Large intestine (tissue), 12 donors: ENCODE data around the gene IFI16. TPM values are rescaled to one million over a fixed set of nuclear protein-coding genes. Genes with fewer than 3 reads are reported as not detected.

Experiments
- DNase-seq, 2 donors: peaks; one replicate each; pipeline versions ENCODE4 v3.0.0 to v3.0.0-alpha.2; 2013
- H3K27ac ChIP-seq: one replicate; pipeline ENCODE4 v1.5.1; 2013; ENCODE audit warnings: low read length
- H3K27me3 ChIP-seq: 2 replicates; pipeline ENCODE4 v1.6.1; 2013; ENCODE audit warnings: low read length; ENCODE audit not compliant: control insufficient read depth, insufficient read depth
- H3K36me3 ChIP-seq: 2 replicates; pipeline ENCODE4 v1.6.1; 2013; ENCODE audit warnings: low read length; ENCODE audit not compliant: control insufficient read depth, insufficient read depth
- H3K4me1 ChIP-seq: one replicate; pipeline ENCODE4 v1.6.1; 2013; ENCODE audit warnings: low read length; ENCODE audit not compliant: control insufficient read depth, insufficient read depth
- H3K4me3 ChIP-seq: one replicate; pipeline ENCODE4 v1.5.1; 2013; ENCODE audit warnings: low read length
- H3K9me3 ChIP-seq: one replicate; pipeline ENCODE4 v1.6.1; 2013; ENCODE audit warnings: mild to moderate bottlenecking, low read depth, low read length, moderate library complexity; ENCODE audit not compliant: control insufficient read depth
- WGBS: methylation state at CpG from one replicate; pipeline ENCODE4 v1.1.5; 2013; ENCODE audit warnings: low lambda C conversion rate; ENCODE audit not compliant: insufficient coverage; 5-methylcytosine and 5-hydroxymethylcytosine counted together
- long read RNA-seq, 11 donors: transcript quantifications; one replicate each; lab custom pipeline, GENCODE V29; 2026
- polyA plus RNA-seq: library from polyadenylated mRNA; unstranded; fragments of 120-200 nt; gene quantifications from one replicate; pipeline ENCODE4 v1.2.1, GENCODE V29; 2013

The IFI16 gene
- 56.5 TPM for polyA plus RNA-seq
- long read RNA-seq, donor 1, partial matches to known transcripts: 0 of 4 reads
- long read RNA-seq, donor 1, other reads (novel, unspliced or antisense): 0 of 4 reads
- long read RNA-seq, donor 2, partial matches to known transcripts: 12 of 17 reads
- long read RNA-seq, donor 2, other reads (novel, unspliced or antisense): 0 of 17 reads
- long read RNA-seq, donor 3: 0 reads
- long read RNA-seq, donor 4: 0 reads
- long read RNA-seq, donor 5, partial matches to known transcripts: 0 of 6 reads
- long read RNA-seq, donor 5, other reads (novel, unspliced or antisense): 0 of 6 reads
- long read RNA-seq, donor 6, partial matches to known transcripts: 5 of 11 reads
- long read RNA-seq, donor 6, other reads (novel, unspliced or antisense): 0 of 11 reads
- long read RNA-seq, donor 7, partial matches to known transcripts: 7 of 8 reads
- long read RNA-seq, donor 7, other reads (novel, unspliced or antisense): 0 of 8 reads
- long read RNA-seq, donor 8, transcript IFI16-205 (11 exons, 2,704 nt): major isoform, 5 of 53 reads
- long read RNA-seq, donor 8, partial matches to known transcripts: 47 of 53 reads
- long read RNA-seq, donor 8, other reads (novel, unspliced or antisense): 0 of 53 reads
- long read RNA-seq, donor 9, transcript IFI16-205 (11 exons, 2,704 nt): major isoform, 5 of 8 reads
- long read RNA-seq, donor 9, partial matches to known transcripts: 0 of 8 reads
- long read RNA-seq, donor 9, other reads (novel, unspliced or antisense): 0 of 8 reads
- long read RNA-seq, donor 10, partial matches to known transcripts: 12 of 15 reads
- long read RNA-seq, donor 10, other reads (novel, unspliced or antisense): 0 of 15 reads
- long read RNA-seq, donor 11, partial matches to known transcripts: 15 of 19 reads
- long read RNA-seq, donor 11, other reads (novel, unspliced or antisense): 0 of 19 reads

- Histone ChIP-seq H3K27ac (peak within 1 kb of the TSS; percentile 96), H3K4me3 (peak within 1 kb of the TSS; percentile 56), H3K4me1 (peaks cover 16% of the 10 kb centered on the region), H3K36me3 (peaks cover 2% of the 10 kb centered on the region), H3K9me3 (no peaks in the 10 kb centered on the region), H3K27me3 (no peaks in the 10 kb centered on the region)
- peak; percentile 70 to 83 for DNase-seq
- WGBS: 0% methylated on average over 3 of the region's 5 CpGs
Observed at GRCh38 chr1:159009704-159010361, at the start of gene IFI16. Gene IFI16 (plus strand): TSS chr1:159009907. CDS start chr1:159014681, 4,774 bp downstream.

- DNase-seq: no peak
- H3K9me3 ChIP-seq: no peaks in the 10 kb centered on the region
Observed at GRCh38 chr1:158961178-158961577, 48.5 kb upstream of the IFI16 start.

GRCh38 chr1:158962983-158963382 lies 46.7 kb upstream of the IFI16 start:
- no CpG with 5 or more reads among the region's 5 CpGs for WGBS
- no peaks in the 10 kb centered on the region for H3K27me3 ChIP-seq

More at GRCh38 chr1:158961178-158961577, 48.5 kb upstream of the IFI16 start:
- Histone ChIP-seq H3K36me3 (no peaks in the 10 kb centered on the region), H3K27me3 (no peaks in the 10 kb centered on the region), H3K4me3 (no peak overlapping the region), H3K27ac (no peak overlapping the region), H3K4me1 (no peaks in the 10 kb centered on the region)
- no CpG with 5 or more reads among the region's 1 CpG for WGBS

GRCh38 chr1:158969166-158969565 lies 40.5 kb upstream of the IFI16 start:
- no peak overlapping the region for H3K4me3 ChIP-seq
- no peaks in the 10 kb centered on the region for H3K4me1 ChIP-seq
- no peak for DNase-seq
- no CpG with 5 or more reads among the region's 3 CpGs for WGBS
- no peaks in the 10 kb centered on the region for H3K27me3 ChIP-seq
- H3K27ac ChIP-seq: no peak overlapping the region
- no peaks in the 10 kb centered on the region for H3K9me3 ChIP-seq
- H3K36me3 ChIP-seq: no peaks in the 10 kb centered on the region

More at GRCh38 chr1:158962983-158963382, 46.7 kb upstream of the IFI16 start:
- DNase-seq: peak in 1 of 2 donors; percentile 1
- Histone ChIP-seq H3K36me3 (no peaks in the 10 kb centered on the region), H3K9me3 (no peaks in the 10 kb centered on the region), H3K27ac (no peak overlapping the region), H3K4me3 (no peak overlapping the region), H3K4me1 (no peaks in the 10 kb centered on the region)

- H3K4me3 ChIP-seq: no peak overlapping the region
- no peak overlapping the region for H3K27ac ChIP-seq
- H3K36me3 ChIP-seq: no peaks in the 10 kb centered on the region
- H3K4me1 ChIP-seq: no peaks in the 10 kb centered on the region
- no peaks in the 10 kb centered on the region for H3K27me3 ChIP-seq
- no peaks in the 10 kb centered on the region for H3K9me3 ChIP-seq
- 60% methylated on average over 1 of the region's 1 CpG for WGBS
- no peak for DNase-seq
Observed at GRCh38 chr1:158969855-158970254, 39.9 kb upstream of the IFI16 start.

- Histone ChIP-seq H3K36me3 (no peaks in the 10 kb centered on the region), H3K27me3 (no peaks in the 10 kb centered on the region), H3K27ac (no peak overlapping the region), H3K4me1 (no peaks in the 10 kb centered on the region), H3K4me3 (no peak overlapping the region), H3K9me3 (no peaks in the 10 kb centered on the region)
- DNase-seq: peak in 1 of 2 donors; percentile 6
Observed at GRCh38 chr1:158972841-158973240, 36.9 kb upstream of the IFI16 start.

GRCh38 chr1:158976219-158976618 lies 33.5 kb upstream of the IFI16 start:
- Histone ChIP-seq H3K9me3 (no peaks in the 10 kb centered on the region), H3K4me1 (no peaks in the 10 kb centered on the region), H3K27me3 (no peaks in the 10 kb centered on the region), H3K27ac (no peak overlapping the region), H3K4me3 (no peak overlapping the region), H3K36me3 (no peaks in the 10 kb centered on the region)
- no peak for DNase-seq
- no CpG with 5 or more reads among the region's 4 CpGs for WGBS

- no peaks in the 10 kb centered on the region for H3K9me3 ChIP-seq
- H3K4me1 ChIP-seq: no peaks in the 10 kb centered on the region
- no peak overlapping the region for H3K4me3 ChIP-seq
- H3K27me3 ChIP-seq: no peaks in the 10 kb centered on the region
- H3K36me3 ChIP-seq: no peaks in the 10 kb centered on the region
- no CpG with 5 or more reads among the region's 2 CpGs for WGBS
- no peak overlapping the region for H3K27ac ChIP-seq
- DNase-seq: no peak
Observed at GRCh38 chr1:158978730-158979129, 31.0 kb upstream of the IFI16 start.

- no peak for DNase-seq
- Histone ChIP-seq H3K36me3 (no peaks in the 10 kb centered on the region), H3K4me1 (no peaks in the 10 kb centered on the region), H3K27me3 (no peaks in the 10 kb centered on the region), H3K27ac (no peak overlapping the region), H3K4me3 (no peak overlapping the region), H3K9me3 (no peaks in the 10 kb centered on the region)
- WGBS: no CpG with 5 or more reads among the region's 1 CpG
Observed at GRCh38 chr1:158979229-158979628, 30.5 kb upstream of the IFI16 start.

- Histone ChIP-seq H3K9me3 (no peaks in the 10 kb centered on the region), H3K4me3 (no peak overlapping the region), H3K27ac (no peak overlapping the region), H3K4me1 (no peaks in the 10 kb centered on the region), H3K36me3 (no peaks in the 10 kb centered on the region), H3K27me3 (no peaks in the 10 kb centered on the region)
- DNase-seq: no peak
- 100% methylated on average over 1 of the region's 2 CpGs for WGBS
Observed at GRCh38 chr1:158983235-158983634, 26.5 kb upstream of the IFI16 start.
